GM12878 (cell line): ENCODE results near the gene COL20A1. TPM values are rescaled to one million over a fixed set of nuclear protein-coding genes. Genes with fewer than 3 reads are reported as not detected.

Experiments used
- CBX3 ChIP-seq: fragments of 200-600 bp; sonication (generic); IDR thresholded peaks from 2 replicates; pipeline ENCODE4 v1.6.1; 2016; ENCODE audit warnings: low read depth, borderline replicate concordance
- CEBPZ ChIP-seq: fragments of 150-350 bp; IDR thresholded peaks from 2 replicates; pipeline ENCODE4 v1.6.1; 2016; ENCODE audit warnings: low read depth, low read length
- CHD1 ChIP-seq: IDR thresholded peaks from 2 replicates; pipeline ENCODE4 v1.6.1; 2012; ENCODE audit warnings: low read depth, low read length, improper control_type of control experiment
- E2F8 ChIP-seq: fragments of 450-650 bp; IDR thresholded peaks from 2 replicates; pipeline ENCODE4 v1.6.1; 2018; ENCODE audit warnings: mild to moderate bottlenecking, low read depth, moderate library complexity; ENCODE audit not compliant: partially characterized antibody
- ESRRA ChIP-seq: IDR thresholded peaks from 2 replicates; pipeline ENCODE4 v1.6.1; 2012; ENCODE audit warnings: mild to moderate bottlenecking, low read length, improper control_type of control experiment
- RB1 ChIP-seq: fragments of 450-650 bp; formaldehyde crosslinking; IDR thresholded peaks from 2 replicates; pipeline ENCODE4 v1.6.1; 2017; ENCODE audit warnings: mild to moderate bottlenecking, borderline replicate concordance
- SMAD1 ChIP-seq: fragments of 450-650 bp; IDR thresholded peaks from 2 replicates; pipeline ENCODE4 v1.6.1; 2018; ENCODE audit warnings: mild to moderate bottlenecking, low read depth; ENCODE audit not compliant: partially characterized antibody
- ZBTB40 ChIP-seq: fragments of 450-650 bp; IDR thresholded peaks from 2 replicates; pipeline ENCODE4 v1.6.1; 2016; ENCODE audit warnings: mild to moderate bottlenecking, moderate library complexity, borderline replicate concordance
- ZNF207 ChIP-seq: fragments of 450-650 bp; IDR thresholded peaks from 2 replicates; pipeline ENCODE4 v1.6.1; 2014; ENCODE audit warnings: antibody characterized with exemption, mild to moderate bottlenecking, borderline replicate concordance
- ZNF384 ChIP-seq: IDR thresholded peaks from 2 replicates; pipeline ENCODE4 v1.6.1; 2012; ENCODE audit warnings: low read depth, mild to moderate bottlenecking, low read length, improper control_type of control experiment, borderline replicate concordance
- polyA plus RNA-seq, 11 experiments: library from polyadenylated mRNA; depleted of rRNA in 4 of 11; unstranded in 6 of 11; stranded (reverse) in 5 of 11; fragments of >200 nt; fragmentation: Nextera tagmentation in 4 of 11; fragmentation: Illumina TruSeq in 1 of 11; extraction: Ambion mirVana in 4 of 11; extraction: Trizol in 1 of 11; gene quantifications; 1 replicate in 1 of 11; 2 replicates in 10 of 11; pipeline versions ENCODE4 v1.2.1 to v1.2.3, GENCODE V29; 2011 to 2016; ENCODE audit warnings: inconsistent platforms in 2 of 11, missing spikeins in 2 of 11, low read depth in 1 of 11
- total RNA-seq, 4 experiments: library from RNA; depleted of rRNA in 3 of 4; stranded (reverse); fragments of >200 nt in 3 of 4; fragmentation: Illumina TruSeq in 1 of 4; extraction: Trizol in 1 of 4; gene quantifications; 2 replicates each; pipeline versions ENCODE4 v1.2.1 to v1.2.3, GENCODE V29; 2013 to 2021

Gene COL20A1
- total and polyA plus RNA-seq, 10 of the 15 experiments (the other 5 are each of a cell fraction or from before 2014, with no cell fraction given): not detected

GRCh38 chr20:63325021-63325471 is 32.1 kb downstream of the COL20A1 start (continued):
- no peak for TF ChIP-seq CEBPZ
- TF ChIP-seq E2F8: no peak
- no peak for TF ChIP-seq ESRRA
- no peak for TF ChIP-seq RB1
- TF ChIP-seq ZBTB40: no peak
- TF ChIP-seq ZNF384: no peak
- no peak for TF ChIP-seq SMAD1
- TF ChIP-seq CBX3: no peak
- TF ChIP-seq CHD1: no peak
- TF ChIP-seq ZNF207: no peak
